Activated T-cell treated with anti-CD3 and anti-CD28 coated beads, Interleukin-2, amount 50 U/mL, for 4 hours (primary cell): ENCODE data around the gene RNF212. TPM values are rescaled to one million over a fixed set of nuclear protein-coding genes. Genes with fewer than 3 reads are reported as not detected.
"Not testable (repeated sequence)": the region's sequence is repeated elsewhere in the genome, so short reads cannot be mapped to it uniquely, and the experiment has no call there.

ENCODE experiments used
- ATAC-seq, 2 donors: fragments of 200-7000 bp; cut with Tn5 transposase; one replicate each; pipeline ENCODE4 v1.10.0; 2021
- DNase-seq: peaks from one replicate; pipeline ENCODE4 v3.0.0-alpha.2; 2020
- H3K27me3 Mint-ChIP-seq: one replicate; pipeline ENCODE4 v1.8.0; 2021; ENCODE audit warnings: low read depth, mixed read lengths
- H3K36me3 Mint-ChIP-seq: one replicate; pipeline ENCODE4 v1.8.0; 2022; ENCODE audit warnings: mixed read lengths; ENCODE audit not compliant: insufficient read depth
- H3K4me1 Mint-ChIP-seq: one replicate; pipeline ENCODE4 v1.8.0; 2021; ENCODE audit warnings: low read depth, mixed read lengths
- H3K4me3 Mint-ChIP-seq: one replicate; pipeline ENCODE4 v1.8.0; 2021; ENCODE audit warnings: mild to moderate bottlenecking, moderate library complexity, mixed read lengths
- H3K9me3 Mint-ChIP-seq: one replicate; pipeline ENCODE4 v1.8.0; 2021; ENCODE audit warnings: mixed read lengths
- total RNA-seq, 3 donors: library from RNA; stranded (reverse); gene quantifications; one replicate each; pipeline ENCODE4 v1.2.1, GENCODE V29; 2021

Gene RNF212
- total RNA-seq, 3 donors from 2014 or later = 0.79 to 2.9 (median 0.84) TPM

DNA sequence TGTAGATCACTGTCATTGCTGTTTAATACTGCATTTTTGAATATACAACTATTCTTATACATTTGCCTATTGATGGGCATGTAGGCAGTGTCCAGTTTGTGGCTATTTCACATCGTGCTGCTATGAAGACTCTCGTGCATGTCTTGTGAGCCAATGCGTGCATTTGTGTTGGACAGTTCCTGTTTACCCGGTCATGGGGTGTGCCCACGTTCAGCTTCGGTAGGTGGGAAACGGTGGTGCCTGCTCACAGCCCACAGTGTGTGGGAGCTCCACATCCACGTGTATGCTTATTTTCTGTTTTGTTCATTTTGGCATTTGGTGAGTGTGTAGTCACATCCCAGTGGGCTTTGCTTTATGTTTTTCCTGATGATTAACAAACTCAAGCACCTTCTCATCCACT lies 19.7 kb upstream of the RNF212 start:
- no peak for DNase-seq
- H3K36me3 Mint-ChIP-seq = no peaks in the 10 kb centered on the region

DNA sequence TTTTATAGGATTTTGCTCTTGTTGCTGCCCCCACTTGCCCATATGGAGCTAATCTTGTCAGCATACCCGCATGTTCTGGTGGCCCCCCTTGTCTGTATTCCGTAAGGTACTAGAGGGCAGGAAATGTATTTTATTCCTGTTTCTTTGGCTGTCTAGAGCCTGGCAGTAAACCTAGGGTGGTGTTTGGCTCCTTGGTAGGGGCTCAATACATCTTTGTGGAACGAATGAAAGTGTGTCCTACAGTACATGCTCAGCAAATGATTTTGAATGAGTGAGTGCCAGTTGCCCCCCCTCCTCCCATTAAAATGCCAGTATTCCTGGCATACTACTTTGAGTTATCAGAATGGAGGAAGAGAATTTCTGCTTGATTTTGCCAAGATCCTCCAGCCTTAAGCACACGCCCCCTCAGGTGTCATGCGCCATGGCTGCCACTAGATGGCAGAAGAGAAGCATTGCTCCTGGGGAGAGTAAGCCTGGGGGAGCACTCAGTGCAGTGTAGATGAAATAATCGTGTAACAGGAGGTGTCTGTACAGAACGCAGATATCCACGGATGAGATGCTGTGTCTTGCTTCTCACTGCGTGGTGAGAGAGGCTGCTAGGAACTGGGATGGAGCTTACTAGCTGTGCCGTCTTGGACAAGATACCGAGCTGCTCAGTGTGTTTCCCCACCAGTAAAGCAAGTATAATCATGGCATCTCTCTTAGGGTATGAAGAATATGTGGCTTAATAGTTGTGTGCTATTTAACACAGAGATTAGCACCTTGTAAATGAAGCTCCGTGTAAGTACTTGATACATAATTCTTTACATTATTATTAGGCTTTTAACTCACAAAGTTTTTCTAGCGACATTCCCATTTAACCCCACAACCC lies 17.2 kb upstream of the RNF212 start:
- peaks cover 2% of the 10 kb centered on the region for H3K4me1 Mint-ChIP-seq
- no peak overlapping the region for H3K4me3 Mint-ChIP-seq
- H3K9me3 Mint-ChIP-seq = no peaks in the 10 kb centered on the region
- peak; percentile 93 to 98 for ATAC-seq
- peaks cover 3% of the 10 kb centered on the region for H3K27me3 Mint-ChIP-seq
- peak; percentile 72 for DNase-seq
- no peaks in the 10 kb centered on the region for H3K36me3 Mint-ChIP-seq

More for the DNA sequence above, 19.7 kb upstream of the RNF212 start:
- ATAC-seq = no peak
- Mint-ChIP-seq H3K27me3 (no peaks in the 10 kb centered on the region), H3K4me3 (no peak overlapping the region), H3K9me3 (no peaks in the 10 kb centered on the region), H3K4me1 (peaks cover 18% of the 10 kb centered on the region)

DNA sequence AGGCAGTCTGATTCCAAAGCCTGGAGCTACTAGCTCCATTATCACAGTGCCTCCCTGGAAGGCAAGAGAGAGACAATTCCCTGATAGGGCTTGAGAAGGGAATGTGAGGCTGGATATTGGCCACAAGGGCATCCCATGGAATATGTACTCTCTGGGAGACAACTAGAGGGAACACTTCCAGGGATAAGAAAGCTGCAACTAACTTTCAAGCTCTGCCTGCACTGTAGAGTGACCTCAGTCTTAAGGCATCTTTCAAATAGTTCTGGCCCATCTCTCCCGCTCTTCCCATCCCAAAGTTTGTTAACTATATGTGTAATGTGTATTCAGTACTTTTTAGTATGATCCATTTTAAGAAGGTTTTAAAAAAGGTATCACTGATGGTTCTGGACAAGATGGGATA lies 13.1 kb upstream of the RNF212 start:
- no peaks in the 10 kb centered on the region for H3K9me3 Mint-ChIP-seq
- no peak for ATAC-seq
- H3K4me1 Mint-ChIP-seq = peaks cover 2% of the 10 kb centered on the region
- no peak for DNase-seq
- H3K27me3 Mint-ChIP-seq = peaks cover 3% of the 10 kb centered on the region
- H3K36me3 Mint-ChIP-seq = no peaks in the 10 kb centered on the region
- H3K4me3 Mint-ChIP-seq = no peak overlapping the region

DNA sequence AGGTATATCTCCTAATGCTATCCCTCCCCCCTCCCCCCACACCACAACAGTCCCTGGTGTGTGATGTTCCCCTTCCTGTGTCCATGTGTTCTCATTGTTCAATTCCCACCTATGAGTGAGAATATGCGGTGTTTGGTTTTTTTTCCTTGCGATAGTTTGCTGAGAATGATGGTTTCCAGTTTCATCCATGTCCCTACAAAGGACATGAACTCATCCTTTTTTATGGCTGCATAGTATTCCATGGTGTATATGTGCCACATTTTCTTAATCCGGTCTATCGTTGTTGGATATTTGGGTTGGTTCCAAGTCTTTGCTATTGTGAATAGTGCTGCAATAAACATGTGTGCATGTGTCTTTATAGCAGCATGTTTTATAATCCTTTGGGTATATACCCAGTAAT lies 12.1 kb upstream of the RNF212 start:
- not testable (repeated sequence) for H3K9me3 Mint-ChIP-seq, DNase-seq, H3K27me3 Mint-ChIP-seq, H3K36me3 Mint-ChIP-seq, ATAC-seq, H3K4me3 Mint-ChIP-seq, H3K4me1 Mint-ChIP-seq

DNA sequence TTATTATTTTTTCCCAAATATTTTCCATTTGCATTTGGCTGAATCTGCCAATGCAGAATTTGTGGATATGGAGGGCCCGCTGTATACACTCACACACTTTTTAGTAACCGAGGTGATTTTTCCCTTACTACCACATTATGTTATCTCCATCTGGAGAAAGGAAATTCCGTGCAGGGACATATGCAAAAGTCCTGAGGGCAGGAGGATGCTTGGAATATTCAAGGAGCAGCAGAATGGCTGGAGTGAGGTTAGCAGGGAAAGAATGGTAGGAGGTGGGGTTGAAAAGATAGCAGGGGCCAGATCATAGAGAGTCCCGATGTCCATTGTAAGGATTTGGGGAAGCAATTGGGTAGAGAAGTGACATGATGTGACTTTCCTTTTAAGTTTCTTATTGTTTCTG lies 11.5 kb upstream of the RNF212 start:
- peaks cover 3% of the 10 kb centered on the region for H3K27me3 Mint-ChIP-seq
- no peaks in the 10 kb centered on the region for H3K4me1 Mint-ChIP-seq
- H3K4me3 Mint-ChIP-seq = no peak overlapping the region
- H3K36me3 Mint-ChIP-seq = no peaks in the 10 kb centered on the region
- no peak for ATAC-seq
- no peak for DNase-seq
- no peaks in the 10 kb centered on the region for H3K9me3 Mint-ChIP-seq

DNA sequence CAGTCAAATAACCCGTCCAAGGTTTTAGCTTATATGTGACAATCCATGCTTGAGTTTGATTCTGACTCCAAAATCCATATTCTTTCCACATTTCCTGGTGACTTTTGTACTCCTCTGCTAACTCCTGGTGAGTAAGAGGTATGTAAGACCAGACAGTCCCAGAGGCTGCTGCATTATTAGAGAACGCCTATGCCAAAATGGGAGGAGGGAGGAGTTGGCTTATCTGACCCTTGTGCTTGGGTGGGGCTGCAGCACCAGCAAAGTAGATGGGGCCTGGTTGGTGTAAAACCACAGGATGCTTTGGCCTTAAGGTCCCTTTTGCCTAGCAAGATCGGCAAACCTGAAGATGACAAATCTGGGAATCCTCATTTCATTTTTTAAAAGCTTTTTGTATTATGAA lies 9.1 kb upstream of the RNF212 start:
- peaks cover 3% of the 10 kb centered on the region for H3K27me3 Mint-ChIP-seq
- H3K4me3 Mint-ChIP-seq = no peak overlapping the region
- H3K4me1 Mint-ChIP-seq = no peaks in the 10 kb centered on the region
- DNase-seq (no peak), ATAC-seq (no peak)
- H3K9me3 Mint-ChIP-seq = no peaks in the 10 kb centered on the region
- H3K36me3 Mint-ChIP-seq = no peaks in the 10 kb centered on the region

DNA sequence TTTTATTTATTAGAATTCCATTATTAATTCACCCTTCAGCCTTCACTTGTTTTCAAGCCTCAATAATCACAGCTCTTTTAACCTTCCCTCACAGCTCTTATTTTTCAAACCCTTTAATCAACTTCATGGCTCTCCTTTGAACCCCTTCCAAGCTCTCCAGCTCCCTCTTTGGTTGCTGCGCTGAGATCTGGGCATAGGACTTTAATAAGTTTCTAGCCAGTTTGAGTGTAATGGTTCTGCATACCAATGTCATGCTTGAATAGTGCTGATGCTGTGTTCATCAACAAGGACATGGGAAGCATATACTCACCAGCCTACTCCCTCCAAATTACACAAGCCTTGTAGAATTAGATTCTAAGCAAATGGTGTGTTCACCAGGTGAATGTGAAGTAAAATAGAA lies 3.5 kb upstream of the RNF212 start:
- DNase-seq = no peak
- no peak for ATAC-seq
- Mint-ChIP-seq H3K9me3 (no peaks in the 10 kb centered on the region), H3K4me1 (no peaks in the 10 kb centered on the region), H3K27me3 (peaks cover 6% of the 10 kb centered on the region), H3K36me3 (no peaks in the 10 kb centered on the region), H3K4me3 (no peak overlapping the region)

DNA sequence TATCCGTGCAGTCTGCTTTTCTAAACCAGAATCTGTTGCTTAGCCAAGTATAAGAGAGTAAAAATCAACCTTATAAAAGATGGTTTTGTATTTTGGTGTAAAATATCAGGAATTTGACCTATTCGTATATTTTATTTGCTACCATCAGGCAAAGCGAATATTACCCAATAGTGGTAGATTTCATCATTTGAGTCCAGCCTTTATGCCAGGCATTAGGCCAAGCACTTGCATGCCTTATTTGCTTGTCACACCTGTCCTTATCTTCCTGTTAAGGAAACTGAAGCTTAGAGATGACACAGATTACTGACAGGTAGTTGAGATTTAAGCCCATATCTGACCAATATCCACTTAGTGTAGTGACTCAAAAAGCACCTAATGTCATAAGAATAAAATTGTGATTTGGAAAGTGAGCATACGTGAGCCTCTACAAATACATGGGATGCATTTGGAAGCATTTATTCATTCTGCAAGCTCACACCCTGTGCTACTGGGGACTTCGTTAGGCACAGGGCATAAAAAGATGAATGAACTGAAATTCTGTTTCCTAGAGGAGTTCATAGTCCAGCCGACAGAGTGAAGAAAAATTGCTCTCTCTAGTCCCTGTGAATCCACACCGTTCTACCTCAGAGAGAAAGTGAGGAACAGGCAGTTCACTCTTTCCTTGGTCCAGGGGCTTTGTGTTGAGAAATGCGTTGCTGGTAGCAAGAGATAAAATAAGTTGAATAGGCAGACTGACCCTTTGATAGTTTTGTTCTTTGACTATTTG lies 2.3 kb upstream of the RNF212 start:
- no peak for DNase-seq
- peaks cover 17% of the 10 kb centered on the region for H3K27me3 Mint-ChIP-seq
- H3K36me3 Mint-ChIP-seq = no peaks in the 10 kb centered on the region
- no peak overlapping the region for H3K4me3 Mint-ChIP-seq
- no peaks in the 10 kb centered on the region for H3K4me1 Mint-ChIP-seq
- no peak for ATAC-seq
- H3K9me3 Mint-ChIP-seq = no peaks in the 10 kb centered on the region

DNA sequence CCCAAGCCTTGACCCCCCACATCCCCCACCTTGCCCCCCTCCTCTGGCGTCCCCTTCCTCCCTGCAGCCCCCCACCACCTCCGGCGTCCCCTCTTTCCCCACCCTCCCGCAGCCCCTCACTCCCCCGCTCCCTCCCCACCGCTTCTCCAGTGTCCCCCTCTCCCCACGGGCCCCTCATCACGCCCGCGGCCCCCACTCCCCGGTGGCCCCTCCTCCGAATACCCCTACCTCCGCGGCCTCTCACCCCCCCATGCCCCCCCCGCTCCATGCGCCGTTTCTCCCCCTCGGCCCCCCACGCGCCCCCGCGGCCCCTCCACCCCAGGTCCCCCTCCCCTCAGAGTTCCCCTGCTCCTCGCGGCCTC lies 562 bp downstream of the RNF212 start:
- ATAC-seq = no peak
- no peaks in the 10 kb centered on the region for H3K4me1 Mint-ChIP-seq
- no peaks in the 10 kb centered on the region for H3K9me3 Mint-ChIP-seq
- peaks cover 29% of the 10 kb centered on the region for H3K27me3 Mint-ChIP-seq
- H3K4me3 Mint-ChIP-seq = no peak overlapping the region
- H3K36me3 Mint-ChIP-seq = no peaks in the 10 kb centered on the region
- no peak for DNase-seq

DNA sequence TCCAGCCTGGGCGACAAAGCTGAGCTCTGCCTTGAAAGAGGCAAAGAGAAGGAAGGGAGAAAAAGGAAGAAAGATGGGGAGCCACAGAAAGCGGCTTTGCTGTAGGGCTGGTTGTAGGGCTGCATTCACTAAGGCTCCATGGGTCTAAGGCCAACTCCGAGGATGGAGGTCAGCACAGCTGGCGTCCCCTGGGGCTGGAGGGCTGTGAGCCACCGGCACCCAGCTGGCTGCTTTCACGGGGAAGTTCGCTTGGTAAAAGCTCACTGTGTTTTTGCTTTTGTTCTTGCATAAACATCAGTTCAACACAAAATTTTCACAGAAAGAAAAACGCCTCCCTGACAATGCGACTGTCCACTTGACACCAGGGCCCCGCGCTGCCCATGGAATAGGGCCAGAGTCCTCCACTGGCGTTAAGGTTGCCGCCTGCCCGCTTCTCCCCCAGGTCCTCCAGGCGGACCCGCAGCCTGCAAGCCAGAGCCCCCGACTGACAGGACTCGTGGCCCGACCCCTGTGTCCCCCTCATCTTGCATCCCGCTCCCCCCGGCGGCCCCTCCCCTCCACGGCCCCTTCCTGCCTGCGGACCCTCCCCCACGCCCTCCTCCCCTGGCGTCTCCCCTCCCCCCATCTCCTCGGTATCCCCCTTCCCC lies 1.1 kb downstream of the RNF212 start:
- Mint-ChIP-seq H3K27me3 (peaks cover 29% of the 10 kb centered on the region), H3K4me1 (no peaks in the 10 kb centered on the region), H3K36me3 (no peaks in the 10 kb centered on the region), H3K9me3 (no peaks in the 10 kb centered on the region), H3K4me3 (no peak overlapping the region)
- no peak for DNase-seq
- ATAC-seq = no peak

DNA sequence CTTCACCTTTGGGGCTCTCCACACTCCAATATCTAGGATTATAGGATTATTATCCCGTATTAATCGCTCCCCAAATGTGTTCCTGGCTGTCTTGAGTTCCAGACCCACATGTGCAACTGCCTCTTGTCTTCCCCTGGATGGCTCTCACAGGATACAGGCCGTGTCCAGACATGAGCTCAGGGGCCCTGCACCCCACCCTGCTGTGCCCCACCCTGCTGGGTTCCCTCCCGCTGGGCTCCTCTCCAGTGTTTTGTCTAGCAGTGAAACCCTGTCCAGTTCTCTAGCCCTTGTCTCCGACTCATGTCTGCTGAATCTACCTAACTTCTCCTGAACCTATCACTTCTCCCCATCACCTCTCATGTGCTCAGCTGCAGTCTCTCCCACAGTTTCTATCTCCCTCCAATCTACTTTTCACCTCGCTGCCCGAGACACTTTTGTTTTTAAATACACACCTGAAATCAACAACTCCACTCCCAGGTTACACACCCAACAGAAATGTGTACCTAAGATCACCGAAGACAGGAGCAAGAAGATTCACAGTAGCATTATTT lies 2.0 kb downstream of the RNF212 start:
- ATAC-seq = no peak
- no peak overlapping the region for H3K4me3 Mint-ChIP-seq
- no peaks in the 10 kb centered on the region for H3K36me3 Mint-ChIP-seq
- H3K4me1 Mint-ChIP-seq = no peaks in the 10 kb centered on the region
- H3K27me3 Mint-ChIP-seq = peaks cover 27% of the 10 kb centered on the region
- DNase-seq = no peak
- H3K9me3 Mint-ChIP-seq = no peaks in the 10 kb centered on the region

DNA sequence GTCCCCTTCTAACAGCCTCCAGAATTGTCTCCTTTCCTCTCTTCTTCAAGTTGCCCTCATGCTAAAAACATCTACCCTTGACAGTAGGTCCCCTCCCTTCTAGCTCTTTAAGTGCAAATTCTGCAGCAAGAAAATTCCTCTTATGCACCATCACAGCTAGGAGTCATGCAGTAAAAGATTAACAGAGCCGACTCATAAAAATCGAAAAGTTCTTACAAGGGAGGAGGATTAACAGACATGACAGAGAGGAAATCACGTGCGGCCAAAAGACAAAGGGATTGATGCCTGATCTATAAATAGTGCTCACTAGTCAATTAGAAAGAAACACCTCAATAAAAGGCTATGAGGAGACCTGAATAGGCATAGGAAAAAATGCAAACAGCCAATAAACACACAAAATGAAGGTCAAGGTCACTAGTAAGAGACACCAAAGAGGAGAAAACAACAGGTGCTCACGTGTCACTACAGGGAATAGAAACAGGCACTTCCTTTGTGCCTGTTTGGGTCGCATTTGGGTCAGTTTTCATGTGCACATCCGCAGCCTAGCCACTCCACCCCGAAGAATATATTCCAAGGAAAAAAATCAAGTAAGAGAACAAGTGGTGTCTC lies 3.4 kb downstream of the RNF212 start:
- Mint-ChIP-seq H3K27me3 (peaks cover 27% of the 10 kb centered on the region), H3K9me3 (no peaks in the 10 kb centered on the region), H3K4me3 (no peak overlapping the region), H3K4me1 (no peaks in the 10 kb centered on the region), H3K36me3 (no peaks in the 10 kb centered on the region)
- no peak for DNase-seq
- no peak for ATAC-seq

DNA sequence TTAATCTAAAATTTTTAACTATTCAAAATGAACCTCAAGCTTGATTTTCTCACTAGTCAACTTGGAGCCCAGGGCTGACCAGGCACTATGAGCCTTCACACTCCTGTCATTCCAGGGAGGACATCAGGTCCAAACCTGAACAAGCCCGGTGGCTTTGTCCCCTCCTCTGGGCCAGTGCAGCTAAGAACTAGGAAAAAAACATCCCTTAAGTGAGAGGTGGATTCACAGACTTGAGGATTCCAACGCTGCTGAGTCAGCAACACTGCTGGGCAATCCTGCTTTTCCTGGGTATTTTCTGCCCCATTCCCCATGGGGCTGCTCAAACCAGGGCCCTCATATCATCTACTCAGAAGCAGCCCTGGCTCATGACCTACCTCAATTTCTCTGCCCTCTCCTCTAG lies 4.0 kb downstream of the RNF212 start:
- Mint-ChIP-seq H3K9me3 (no peaks in the 10 kb centered on the region), H3K4me3 (no peak overlapping the region), H3K4me1 (no peaks in the 10 kb centered on the region), H3K27me3 (peaks cover 27% of the 10 kb centered on the region), H3K36me3 (no peaks in the 10 kb centered on the region)
- DNase-seq (no peak), ATAC-seq (no peak)

DNA sequence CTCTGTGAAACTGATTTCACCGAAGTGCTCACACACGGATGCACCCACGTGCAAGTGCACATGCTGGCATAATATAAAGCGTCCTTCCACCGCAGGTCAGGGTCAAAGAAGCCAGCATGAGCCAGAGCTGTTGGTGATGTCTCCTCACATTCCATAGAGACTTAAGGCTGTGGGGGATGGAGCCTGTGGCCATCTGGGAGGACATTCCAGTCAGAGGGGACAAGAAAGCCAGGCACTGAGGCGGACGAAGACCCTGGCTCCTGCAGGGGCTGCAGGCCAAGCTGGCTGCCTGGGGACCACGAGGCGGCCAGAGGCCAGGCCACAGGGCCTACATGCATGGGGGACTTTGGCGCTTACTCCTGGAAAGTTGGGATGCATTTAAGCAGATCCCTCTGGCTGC lies 7.7 kb downstream of the RNF212 start:
- peaks cover 12% of the 10 kb centered on the region for H3K27me3 Mint-ChIP-seq
- H3K36me3 Mint-ChIP-seq = no peaks in the 10 kb centered on the region
- ATAC-seq = no peak
- no peaks in the 10 kb centered on the region for H3K4me1 Mint-ChIP-seq
- no peaks in the 10 kb centered on the region for H3K9me3 Mint-ChIP-seq
- no peak overlapping the region for H3K4me3 Mint-ChIP-seq
- DNase-seq = no peak
